ENCODE data around the gene ARHGAP18.

Gene ARHGAP18

DNA sequence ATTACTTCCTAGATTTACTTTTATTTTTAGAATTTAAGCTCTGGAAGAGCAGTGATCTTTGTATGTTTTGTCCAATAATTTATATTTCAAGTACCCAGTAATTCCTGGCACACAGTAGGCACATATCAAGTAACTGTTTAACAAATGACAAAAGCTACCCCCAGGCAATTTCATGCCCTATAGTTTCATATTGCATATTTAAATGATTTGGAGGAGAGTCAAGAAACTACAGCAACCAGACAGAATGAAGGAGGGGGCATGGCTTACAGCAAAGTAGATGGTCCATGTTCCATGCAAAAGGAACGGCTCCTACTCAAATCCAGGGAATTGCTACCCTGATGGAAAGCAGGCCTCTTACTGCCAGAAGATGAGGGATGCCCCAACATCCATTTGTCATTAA is 113.5 kb downstream of the ARHGAP18 start:
- Histone ChIP-seq H2BK12ac (ENCODE audit: low read length) (no peak overlapping the region), H2AK5ac (ENCODE audit: low read length) (no peak overlapping the region), H3K79me2 (ENCODE audit: control insufficient read depth, insufficient read depth, low read length, poor library complexity) (no peaks in the 10 kb centered on the region), H3K27me3 (ENCODE audit: insufficient read depth, low read length) (no peaks in the 10 kb centered on the region), H3K4ac (ENCODE audit: low read depth, low read length) (no peak overlapping the region), H3K14ac (ENCODE audit: low read length) (no peak overlapping the region), H3K9me3 (ENCODE audit: insufficient read depth, low read depth, low read length) (no peaks in the 10 kb centered on the region), H2BK120ac (ENCODE audit: insufficient read depth, low read length, poor library complexity) (no peak overlapping the region), H2AFZ (ENCODE audit: insufficient read depth, low read length, poor library complexity) (no peak overlapping the region), H3K79me1 (ENCODE audit: low read length) (no peaks in the 10 kb centered on the region), H4K8ac (ENCODE audit: low read depth, low read length) (no peak overlapping the region), H2BK5ac (ENCODE audit: low read depth, low read length, poor library complexity) (no peak overlapping the region), H3K9ac (ENCODE audit: low read length) (no peak overlapping the region), H3K4me3 (ENCODE audit: low read depth, low read length) (no peak overlapping the region), H4K12ac (ENCODE audit: low read depth, low read length) (no peak overlapping the region), H3K36me3 (ENCODE audit: control insufficient read depth in 1 of 2, insufficient read depth in 2 of 2, low read length in 2 of 2) (no peaks in the 10 kb centered on the region), H3K4me2 (ENCODE audit: low read length) (no peak overlapping the region), H3K27ac (ENCODE audit: low read depth, low read length) (no peak overlapping the region), H3K4me1 (ENCODE audit: control insufficient read depth in 1 of 2, insufficient read depth in 2 of 2, low read length in 2 of 2) (no peaks in the 10 kb centered on the region), H4K91ac (ENCODE audit: low read depth, low read length) (no peak overlapping the region), H3K23ac (ENCODE audit: low read length) (no peak overlapping the region), H3K18ac (ENCODE audit: low read length) (no peak overlapping the region)
- WGBS (ENCODE audit: extremely low coverage, insufficient coverage, insufficient read length): no CpG with 5 or more reads among the region's 1 CpG
- no peak for DNase-seq

GRCh38 chr6:129593233-129593564 is 116.8 kb downstream of the ARHGAP18 start:
- Histone ChIP-seq H2BK5ac (ENCODE audit: low read depth, low read length, poor library complexity) (no peak overlapping the region), H3K36me3 (ENCODE audit: control insufficient read depth in 1 of 2, insufficient read depth in 2 of 2, low read length in 2 of 2) (peaks cover 0 to 3% of the 10 kb centered on the region in 2 experiments), H4K91ac (ENCODE audit: low read depth, low read length) (no peak overlapping the region), H3K14ac (ENCODE audit: low read length) (no peak overlapping the region), H3K9me3 (ENCODE audit: insufficient read depth, low read depth, low read length) (no peaks in the 10 kb centered on the region), H3K4me3 (ENCODE audit: low read depth, low read length) (no peak overlapping the region), H3K27me3 (ENCODE audit: insufficient read depth, low read length) (no peaks in the 10 kb centered on the region), H4K12ac (ENCODE audit: low read depth, low read length) (no peak overlapping the region), H2AK5ac (ENCODE audit: low read length) (no peak overlapping the region), H3K23ac (ENCODE audit: low read length) (no peak overlapping the region), H3K18ac (ENCODE audit: low read length) (no peak overlapping the region), H2AFZ (ENCODE audit: insufficient read depth, low read length, poor library complexity) (no peak overlapping the region), H3K9ac (ENCODE audit: low read length) (no peak overlapping the region), H2BK12ac (ENCODE audit: low read length) (no peak overlapping the region), H3K4me1 (ENCODE audit: control insufficient read depth in 1 of 2, insufficient read depth in 2 of 2, low read length in 2 of 2) (no peaks in the 10 kb centered on the region), H3K27ac (ENCODE audit: low read depth, low read length) (no peak overlapping the region), H3K79me2 (ENCODE audit: control insufficient read depth, insufficient read depth, low read length, poor library complexity) (no peaks in the 10 kb centered on the region), H3K79me1 (ENCODE audit: low read length) (no peaks in the 10 kb centered on the region), H4K8ac (ENCODE audit: low read depth, low read length) (no peak overlapping the region), H3K4ac (ENCODE audit: low read depth, low read length) (no peak overlapping the region), H2BK120ac (ENCODE audit: insufficient read depth, low read length, poor library complexity) (no peak overlapping the region), H3K4me2 (ENCODE audit: low read length) (no peak overlapping the region)
- no CpG with 5 or more reads among the region's 3 CpGs for WGBS (ENCODE audit: extremely low coverage, insufficient coverage, insufficient read length)
- no peak for DNase-seq

- Histone ChIP-seq H3K79me2 (ENCODE audit: control insufficient read depth, insufficient read depth, low read length, poor library complexity) (no peaks in the 10 kb centered on the region), H2BK120ac (ENCODE audit: insufficient read depth, low read length, poor library complexity) (no peak overlapping the region), H3K14ac (ENCODE audit: low read length) (no peak overlapping the region), H3K9ac (ENCODE audit: low read length) (no peak overlapping the region), H3K27ac (ENCODE audit: low read depth, low read length) (no peak overlapping the region), H3K23ac (ENCODE audit: low read length) (no peak overlapping the region), H2AFZ (ENCODE audit: insufficient read depth, low read length, poor library complexity) (no peak overlapping the region), H2AK5ac (ENCODE audit: low read length) (no peak overlapping the region), H3K9me3 (ENCODE audit: insufficient read depth, low read depth, low read length) (no peaks in the 10 kb centered on the region), H2BK12ac (ENCODE audit: low read length) (no peak overlapping the region), H4K91ac (ENCODE audit: low read depth, low read length) (no peak overlapping the region), H3K27me3 (ENCODE audit: insufficient read depth, low read length) (no peaks in the 10 kb centered on the region), H3K4me2 (ENCODE audit: low read length) (no peak overlapping the region), H3K4ac (ENCODE audit: low read depth, low read length) (no peak overlapping the region), H3K4me1 (ENCODE audit: control insufficient read depth in 1 of 2, insufficient read depth in 2 of 2, low read length in 2 of 2) (no peaks in the 10 kb centered on the region), H3K4me3 (ENCODE audit: low read depth, low read length) (no peak overlapping the region), H4K12ac (ENCODE audit: low read depth, low read length) (no peak overlapping the region), H4K8ac (ENCODE audit: low read depth, low read length) (no peak overlapping the region), H3K79me1 (ENCODE audit: low read length) (no peaks in the 10 kb centered on the region), H2BK5ac (ENCODE audit: low read depth, low read length, poor library complexity) (no peak overlapping the region), H3K36me3 (ENCODE audit: control insufficient read depth in 1 of 2, insufficient read depth in 2 of 2, low read length in 2 of 2) (peaks cover 0 to 4% of the 10 kb centered on the region in 2 experiments), H3K18ac (ENCODE audit: low read length) (no peak overlapping the region)
- WGBS (ENCODE audit: extremely low coverage, insufficient coverage, insufficient read length): no CpG with 5 or more reads among the region's 6 CpGs
- no peak for DNase-seq
Measured at GRCh38 chr6:129592516-129593232, 117.3 kb downstream of the ARHGAP18 start.

- Histone ChIP-seq H4K12ac (ENCODE audit: low read depth, low read length) (no peak overlapping the region), H3K27me3 (ENCODE audit: insufficient read depth, low read length) (no peaks in the 10 kb centered on the region)
- WGBS (ENCODE audit: extremely low coverage, insufficient coverage, insufficient read length): no CpG with 5 or more reads among the region's 4 CpGs
Measured at GRCh38 chr6:129590408-129591022, 119.5 kb downstream of the ARHGAP18 start.

More at GRCh38 chr6:129590408-129591022, 119.5 kb downstream of the ARHGAP18 start:
- H3K9ac ChIP-seq (ENCODE audit: low read length): no peak overlapping the region
- no peak overlapping the region for H2BK12ac ChIP-seq (ENCODE audit: low read length)
- no peak overlapping the region for H3K27ac ChIP-seq (ENCODE audit: low read depth, low read length)
- H2AFZ ChIP-seq (ENCODE audit: insufficient read depth, low read length, poor library complexity): no peak overlapping the region
- no peaks in the 10 kb centered on the region for H3K9me3 ChIP-seq (ENCODE audit: insufficient read depth, low read depth, low read length)
- H3K36me3 ChIP-seq (ENCODE audit: control insufficient read depth in 1 of 2, insufficient read depth in 2 of 2, low read length in 2 of 2): peaks cover 0 to 4% of the 10 kb centered on the region in 2 experiments
- no peak overlapping the region for H4K91ac ChIP-seq (ENCODE audit: low read depth, low read length)
- no peak overlapping the region for H2BK5ac ChIP-seq (ENCODE audit: low read depth, low read length, poor library complexity)
- no peak overlapping the region for H4K8ac ChIP-seq (ENCODE audit: low read depth, low read length)
- H2BK120ac ChIP-seq (ENCODE audit: insufficient read depth, low read length, poor library complexity): no peak overlapping the region
- H3K4me3 ChIP-seq (ENCODE audit: low read depth, low read length): no peak overlapping the region
- H2AK5ac ChIP-seq (ENCODE audit: low read length): no peak overlapping the region
- no peaks in the 10 kb centered on the region for H3K79me1 ChIP-seq (ENCODE audit: low read length)
- no peak overlapping the region for H3K18ac ChIP-seq (ENCODE audit: low read length)
- no peaks in the 10 kb centered on the region for H3K79me2 ChIP-seq (ENCODE audit: control insufficient read depth, insufficient read depth, low read length, poor library complexity)
- no peak overlapping the region for H3K4ac ChIP-seq (ENCODE audit: low read depth, low read length)
- H3K23ac ChIP-seq (ENCODE audit: low read length): no peak overlapping the region
- no peak for DNase-seq
- H3K4me2 ChIP-seq (ENCODE audit: low read length): no peak overlapping the region
- no peaks in the 10 kb centered on the region for H3K4me1 ChIP-seq (ENCODE audit: control insufficient read depth in 1 of 2, insufficient read depth in 2 of 2, low read length in 2 of 2)
- no peak overlapping the region for H3K14ac ChIP-seq (ENCODE audit: low read length)

All from trophoblast cell (in vitro differentiated cells and primary cell).